Measurements from ENCODE around the gene TRANK1.
A peak's percentile ranks its signal among the peaks of the same experiment; 100 is the strongest.
"Not testable (repeated sequence)": the region's sequence is repeated elsewhere in the genome, so short reads cannot be mapped to it uniquely, and the experiment has no call there.

TRANK1 gene

GRCh38 chr3:36956155-36956554 is 11.3 kb upstream of the TRANK1 start:
- DNase-seq = no peak

- no peak for DNase-seq
Measured at GRCh38 chr3:36954452-36955134, 9.7 kb upstream of the TRANK1 start.

DNA sequence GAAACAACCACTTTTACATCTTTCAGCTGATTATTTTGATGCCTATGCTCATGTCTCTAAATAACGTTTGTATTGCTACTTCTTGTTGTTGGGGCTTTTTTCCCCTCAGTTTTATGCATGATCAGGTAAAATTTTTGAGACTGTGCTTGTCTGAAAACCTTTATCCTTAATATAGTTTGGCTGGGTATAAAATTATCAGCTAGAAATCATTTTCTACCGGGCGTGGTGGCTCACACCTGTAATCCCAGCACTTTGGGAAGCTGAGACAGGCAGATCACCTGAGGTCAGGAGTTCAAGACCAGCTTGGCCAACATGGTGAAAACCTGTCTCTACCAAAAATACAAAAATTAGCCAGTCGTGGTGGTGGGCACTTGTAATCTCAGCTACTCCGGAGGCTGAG is 3.0 kb upstream of the TRANK1 start:
- not testable (repeated sequence) for DNase-seq

DNA sequence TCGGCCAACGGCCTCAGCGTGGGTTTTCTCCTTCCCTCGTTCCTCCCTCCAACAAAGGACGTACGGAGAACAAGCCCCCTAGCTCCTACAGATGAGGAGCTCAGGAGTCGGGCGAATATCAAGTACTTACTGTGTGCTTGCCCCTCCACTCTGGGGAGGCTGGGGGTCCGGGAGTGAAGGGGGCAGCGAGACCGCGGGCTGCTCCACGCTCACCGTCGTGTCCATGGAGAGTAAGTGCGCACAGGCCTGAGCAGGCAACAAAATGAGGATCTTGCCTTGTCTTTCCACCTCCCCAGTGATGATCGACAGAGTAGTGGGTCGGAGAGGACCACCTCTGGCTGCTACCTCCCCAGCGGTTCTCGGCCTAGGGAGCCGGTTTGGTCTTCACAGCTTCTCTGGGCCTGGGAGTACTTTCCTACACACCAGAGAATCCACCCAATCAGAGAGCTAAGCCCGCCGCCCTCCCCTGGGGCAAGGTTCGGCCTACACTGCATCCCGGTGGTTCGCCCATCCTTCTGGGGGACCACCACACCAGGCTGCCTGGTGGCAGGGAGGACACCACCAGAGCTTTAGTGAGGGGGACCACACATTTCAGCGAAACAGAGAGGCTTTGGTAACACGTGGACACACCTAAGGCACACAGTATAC is 603 bp upstream of the TRANK1 start:
- peak in 1 of 4 experiments; percentile 2 for DNase-seq

DNA sequence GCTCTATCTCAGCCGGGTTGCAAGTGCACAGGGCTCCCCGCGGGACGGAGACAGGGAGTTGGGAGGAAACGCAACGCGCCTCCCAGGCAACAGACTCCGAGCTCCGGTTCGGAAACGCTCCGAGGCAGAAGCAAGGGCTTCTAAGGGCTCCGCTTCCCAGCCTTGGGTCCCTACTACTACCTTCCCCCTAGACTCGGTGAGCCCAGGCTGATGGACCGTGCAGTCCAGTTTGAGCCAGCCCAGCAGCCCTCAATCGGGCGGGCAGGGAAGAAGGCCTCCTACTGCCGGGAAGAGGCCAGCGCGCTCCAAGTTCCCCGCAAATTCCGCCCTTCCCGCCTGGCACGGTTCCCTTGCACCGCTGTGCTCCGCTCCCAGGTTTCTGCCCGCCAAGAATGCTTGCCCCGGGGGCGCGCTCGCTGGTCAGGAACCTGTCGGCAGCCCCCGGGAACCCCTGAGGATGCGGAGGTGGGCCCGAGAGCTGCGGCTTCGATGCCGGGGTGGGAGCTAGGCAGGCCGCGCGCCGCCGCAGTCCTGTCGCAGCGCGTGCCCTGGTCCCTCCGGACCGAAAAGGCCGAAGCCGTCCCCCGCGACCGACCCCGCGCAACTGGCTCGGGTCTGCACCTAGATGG is 728 bp downstream of the TRANK1 start:
- peak in 3 of 4 experiments; percentile 12 to 18 (median 12) for DNase-seq

GRCh38 chr3:36943601-36944000 is 1.3 kb downstream of the TRANK1 start:
- no peak for DNase-seq

- no peak for DNase-seq
Measured at GRCh38 chr3:36942638-36943248, 2.1 kb downstream of the TRANK1 start.

- DNase-seq = no peak
Measured at GRCh38 chr3:36941658-36942057, 3.2 kb downstream of the TRANK1 start.

- DNase-seq = no peak
Measured at GRCh38 chr3:36941162-36941561, 3.7 kb downstream of the TRANK1 start.

- DNase-seq = no peak
Measured at GRCh38 chr3:36937492-36937891, 7.4 kb downstream of the TRANK1 start.

DNA sequence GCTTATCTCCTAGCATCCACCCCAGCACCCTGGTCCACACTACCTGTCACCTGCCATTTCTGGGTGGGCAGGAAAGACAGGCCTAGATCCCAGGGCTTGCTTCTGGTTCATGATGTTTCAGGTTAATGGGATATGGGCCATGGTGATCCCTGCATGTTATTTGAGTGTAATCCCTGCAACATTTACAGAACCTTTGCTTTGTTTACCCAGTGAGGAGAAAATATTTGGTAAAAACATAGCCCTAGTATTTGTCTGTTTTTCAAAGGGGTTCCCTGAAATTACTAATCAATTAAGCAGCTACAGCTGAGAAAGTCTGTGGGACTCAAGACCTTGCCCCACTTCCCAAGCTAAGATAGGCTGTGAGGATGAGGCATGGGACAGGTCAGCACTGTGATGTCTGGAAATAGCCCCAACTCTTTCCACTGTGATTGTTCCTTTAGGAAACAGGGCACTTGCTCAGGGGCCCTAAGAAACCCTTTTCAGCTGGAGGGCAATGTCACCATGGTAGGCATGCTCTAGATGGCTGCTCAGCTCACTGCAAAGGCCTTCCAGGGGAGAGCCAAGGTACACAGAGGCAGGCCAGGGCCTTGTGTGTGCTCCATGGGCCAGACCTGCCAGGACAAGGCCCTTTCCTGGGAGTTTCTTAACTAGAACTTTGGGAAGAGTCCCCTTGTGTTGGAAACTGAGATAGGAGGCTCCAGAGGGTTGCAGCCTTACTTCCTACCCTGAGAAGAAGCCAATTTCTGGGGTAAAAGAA is 11.1 kb downstream of the TRANK1 start:
- DNase-seq = no peak

DNA sequence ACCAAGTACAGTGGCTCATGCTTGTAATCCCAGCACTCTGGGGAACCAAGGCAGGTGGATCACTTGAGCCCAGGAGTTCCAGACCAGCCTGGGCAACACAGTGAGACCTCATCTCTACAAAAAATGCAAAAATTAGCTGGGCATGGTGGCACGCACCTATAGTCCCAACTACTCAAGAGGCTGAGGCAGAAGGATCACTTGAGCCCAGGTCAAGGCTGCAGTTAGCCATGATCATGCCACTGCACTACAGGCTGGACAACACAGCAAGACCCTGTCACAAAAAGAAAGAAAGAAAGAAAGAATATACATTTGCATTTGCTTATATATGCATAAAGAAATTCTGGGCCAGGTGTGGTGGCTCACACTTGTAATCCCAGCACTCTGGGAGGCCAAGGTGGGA is 13.4 kb downstream of the TRANK1 start:
- not testable (repeated sequence) for DNase-seq

DNA sequence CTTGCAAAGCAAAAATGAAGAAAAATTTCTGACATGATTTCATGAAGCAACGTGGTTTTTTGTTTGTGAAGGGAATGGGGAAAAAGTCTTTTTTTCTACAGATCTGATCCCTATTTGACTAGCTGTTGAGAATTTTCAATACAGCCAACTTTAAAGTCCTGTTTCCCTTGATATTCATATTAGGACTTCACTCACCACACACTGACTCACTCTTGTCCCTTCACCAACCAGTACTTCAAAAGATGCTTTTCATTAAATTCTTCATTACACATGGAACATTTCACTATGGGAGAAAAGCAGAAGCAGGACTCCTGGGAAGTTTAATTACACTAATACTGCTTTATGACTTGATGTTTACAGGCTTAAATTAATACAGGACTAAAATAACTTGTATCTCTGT is 16.6 kb downstream of the TRANK1 start:
- no peak for DNase-seq

- no peak for DNase-seq
Measured at GRCh38 chr3:36926292-36926897, 18.5 kb downstream of the TRANK1 start.

DNA sequence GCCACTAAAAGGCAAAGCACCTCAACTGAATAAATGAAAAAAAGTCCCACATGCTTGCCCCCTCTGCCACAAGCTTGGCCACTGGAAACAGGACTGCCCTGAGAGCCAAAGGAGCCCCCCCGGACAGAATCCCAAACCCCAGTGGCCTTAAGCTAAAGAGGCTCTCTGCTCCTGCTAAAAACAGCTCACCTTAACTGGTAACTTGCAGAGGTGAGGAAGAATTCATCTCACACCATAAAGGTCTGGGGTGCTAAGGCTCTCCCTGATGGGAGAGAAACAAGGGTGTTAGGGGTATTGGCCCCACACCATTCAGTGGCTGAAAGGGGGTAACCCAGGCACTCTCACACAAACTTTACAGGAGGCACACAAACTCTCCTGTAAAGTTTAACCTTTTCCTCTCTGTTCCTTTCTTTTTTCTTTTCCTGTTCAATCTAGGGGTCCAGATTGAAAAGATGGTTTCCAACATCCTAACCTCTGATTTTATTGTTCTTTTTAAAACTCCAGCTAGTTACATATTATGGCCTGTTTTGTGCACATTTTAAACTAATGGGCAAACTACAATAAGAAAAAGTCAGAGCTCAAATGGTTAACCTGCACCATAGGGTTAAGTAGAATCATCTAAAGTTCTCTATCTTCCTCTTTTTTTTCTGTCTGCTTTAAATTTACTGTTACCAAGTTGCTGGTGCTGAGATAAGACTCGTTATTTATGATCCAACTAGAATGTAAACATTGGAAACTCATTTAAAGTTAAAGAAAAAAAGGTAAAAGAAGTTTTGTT is 19.9 kb downstream of the TRANK1 start:
- DNase-seq = no peak

- DNase-seq = no peak
Measured at GRCh38 chr3:36923981-36924743, 20.7 kb downstream of the TRANK1 start.

DNA sequence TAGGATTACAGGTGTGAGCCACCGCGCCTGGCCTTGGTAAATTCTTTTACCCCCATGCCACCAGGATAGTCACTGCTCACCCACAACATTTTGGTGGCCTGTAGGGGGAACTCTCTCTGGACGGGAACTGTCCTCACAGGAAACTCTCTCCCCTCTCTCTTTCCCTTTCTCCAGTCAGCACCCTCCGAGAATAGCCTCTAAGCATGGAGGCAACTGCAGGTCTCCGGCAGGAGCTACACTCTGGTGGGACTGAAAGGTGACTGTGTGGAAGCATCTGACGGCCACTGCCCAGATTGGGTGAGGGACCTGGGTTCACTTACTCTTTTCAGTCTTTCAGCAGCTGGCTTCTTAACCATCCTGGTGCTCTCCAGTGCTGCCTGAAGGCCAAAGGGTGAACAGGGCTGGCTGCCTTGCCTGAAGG is 21.3 kb downstream of the TRANK1 start:
- DNase-seq = no peak

DNA sequence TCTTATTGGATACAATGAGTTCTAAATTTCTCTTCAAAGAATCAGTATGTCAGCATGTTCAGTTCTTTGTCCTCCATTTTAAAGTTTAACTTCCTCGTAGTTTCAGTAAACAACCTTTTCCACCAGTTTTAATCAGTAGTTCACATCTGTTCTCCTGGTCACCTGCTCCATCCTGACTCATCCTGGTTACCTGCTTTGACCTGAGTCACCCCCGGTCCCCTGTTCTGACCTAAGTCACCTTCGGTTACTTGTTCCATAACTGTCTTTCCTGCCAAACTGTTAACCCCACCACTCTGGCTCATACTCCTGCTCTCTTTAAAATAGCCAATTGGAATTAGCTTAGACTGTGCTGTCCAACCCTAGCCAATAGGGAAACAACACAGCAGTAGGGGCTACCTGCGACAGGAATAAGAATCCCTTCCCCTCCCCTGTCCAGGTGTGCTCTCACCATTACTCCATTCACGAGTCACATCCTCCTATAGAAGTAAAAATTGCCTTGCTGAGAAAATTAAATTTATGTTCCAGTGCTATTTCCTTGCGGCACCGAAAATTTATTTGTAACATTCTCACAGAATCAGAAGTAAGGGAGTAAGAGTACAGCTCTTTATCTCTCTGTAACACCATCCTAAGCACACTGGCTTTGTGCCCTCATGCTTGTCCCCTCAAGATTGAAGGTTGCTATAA is 23.8 kb downstream of the TRANK1 start:
- DNase-seq = no peak

DNA sequence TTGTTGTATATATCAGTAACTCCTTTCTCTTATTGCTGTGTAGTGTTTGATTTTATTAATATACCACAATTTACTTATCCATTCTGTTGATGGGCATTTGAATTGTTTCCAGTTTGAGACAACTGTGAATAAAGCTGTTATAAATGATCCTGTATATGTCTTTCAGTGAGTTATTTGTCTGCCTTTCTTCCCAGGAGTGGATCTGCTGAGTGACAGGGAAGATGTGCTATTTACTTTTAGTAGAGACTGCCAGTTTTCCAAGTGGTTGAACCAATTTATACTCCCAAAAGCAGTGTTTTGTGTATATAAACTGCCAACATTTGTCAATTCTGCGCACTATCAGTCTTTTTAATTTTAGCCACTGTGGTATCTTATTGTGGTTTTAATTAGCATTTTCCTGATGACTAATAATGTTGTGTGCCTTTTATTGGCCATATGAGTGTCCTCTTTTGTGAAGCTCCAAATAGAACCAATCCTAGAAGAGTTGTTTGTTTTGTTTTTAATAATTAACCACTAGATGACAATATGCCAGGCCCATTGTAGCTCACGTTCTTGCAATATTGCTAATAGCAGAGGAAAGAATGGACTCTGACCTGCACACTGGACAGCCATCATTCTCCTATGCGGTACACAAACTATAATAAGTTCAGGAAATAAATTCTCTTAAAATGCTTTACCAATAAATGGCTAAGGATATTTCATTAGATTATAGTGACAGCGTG is 25.3 kb downstream of the TRANK1 start:
- no peak for DNase-seq

GRCh38 chr3:36918050-36918449 is 26.8 kb downstream of the TRANK1 start:
- no peak for DNase-seq

Data from activated naive CD4-positive, alpha-beta T cell (primary cell).